HepG2 (cell line): ENCODE data around the gene SLC13A5. TPM values are rescaled to one million over a fixed set of nuclear protein-coding genes. Genes with fewer than 3 reads are reported as not detected.

Source experiments
- ATF7 ChIP-seq, 2 experiments: fragments of 450-650 bp in 1 of 2; sonication (generic) in 1 of 2; formaldehyde crosslinking in 1 of 2; IDR thresholded peaks; 2 replicates each; pipeline versions ENCODE4 v1.4.0 to v1.6.1; 2016 to 2020; ENCODE audit warnings: antibody characterized with exemption in 1 of 2, mild to moderate bottlenecking in 1 of 2, missing genetic modification reagents in 1 of 2
- GATA4 ChIP-seq: sonication (generic); IDR thresholded peaks from 2 replicates; pipeline ENCODE4 v1.6.1; 2016; ENCODE audit warnings: antibody characterized with exemption, low read depth, borderline replicate concordance
- GATAD1 ChIP-seq: IDR thresholded peaks from 2 replicates; pipeline ENCODE4 v1.6.1; 2016; ENCODE audit warnings: missing genetic modification reagents, missing compliant biosample characterization
- GTF2F1 ChIP-seq: fragments of 150-350 bp; IDR thresholded peaks from 2 replicates; pipeline ENCODE4 v1.6.1; 2014; ENCODE audit warnings: low read length
- HDAC2 ChIP-seq: sonication (generic); formaldehyde crosslinking; IDR thresholded peaks from 2 replicates; pipeline ENCODE4 v1.4.0; 2020; ENCODE audit warnings: missing genetic modification reagents
- REL ChIP-seq: sonication (generic); formaldehyde crosslinking; conservative IDR thresholded peaks from 2 replicates; pipeline ENCODE4 v1.8.0; 2022; ENCODE audit warnings: mild to moderate bottlenecking, missing genetic modification reagents, moderate library complexity
- SIX1 ChIP-seq: sonication (generic); formaldehyde crosslinking; IDR thresholded peaks from 2 replicates; pipeline ENCODE4 v1.4.0; 2020; ENCODE audit warnings: missing genetic modification reagents, borderline replicate concordance
- SKIL ChIP-seq: sonication (generic); formaldehyde crosslinking; IDR thresholded peaks from 2 replicates; pipeline ENCODE4 v1.8.0; 2022; ENCODE audit warnings: missing genetic modification reagents, mild to moderate bottlenecking, moderate library complexity, borderline replicate concordance
- TP53 ChIP-seq: sonication (generic); formaldehyde crosslinking; conservative IDR thresholded peaks from 2 replicates; pipeline ENCODE4 v1.4.0; 2020; ENCODE audit warnings: missing genetic modification reagents
- ZBTB26 ChIP-seq: IDR thresholded peaks from 2 replicates; pipeline ENCODE4 v1.6.1; 2016; ENCODE audit warnings: missing compliant biosample characterization, missing genetic modification reagents, borderline replicate concordance
- ZEB1 ChIP-seq: IDR thresholded peaks from 2 replicates; pipeline ENCODE4 v1.6.1; 2012; ENCODE audit warnings: mild to moderate bottlenecking, low read depth, inconsistent platforms; ENCODE audit not compliant: insufficient replicate concordance
- ZNF33B ChIP-seq: sonication (generic); formaldehyde crosslinking; IDR thresholded peaks from 2 replicates; pipeline ENCODE4 v1.5.1; 2020; ENCODE audit warnings: mild to moderate bottlenecking, missing genetic modification reagents
- ZNF704 ChIP-seq: sonication (generic); formaldehyde crosslinking; IDR thresholded peaks from 2 replicates; pipeline ENCODE4 v1.8.1; 2023; ENCODE audit warnings: mild to moderate bottlenecking, inconsistent platforms, moderate library complexity, missing genetic modification reagents, borderline replicate concordance
- ZNF839 ChIP-seq: sonication (generic); formaldehyde crosslinking; IDR thresholded peaks from 2 replicates; pipeline ENCODE4 v1.4.0; 2020; ENCODE audit warnings: missing genetic modification reagents, mild to moderate bottlenecking, borderline replicate concordance
- polyA plus RNA-seq, 8 experiments: library from polyadenylated mRNA; depleted of rRNA in 3 of 8; stranded (reverse) in 7 of 8; unstranded in 1 of 8; fragments of >200 nt; fragmentation: Illumina TruSeq in 4 of 8; extraction: Trizol in 4 of 8; gene quantifications; 2 replicates each; pipeline versions ENCODE4 v1.2.1 to v1.2.3, GENCODE V29; 2011 to 2016; ENCODE audit warnings: low read depth in 4 of 8, missing spikeins in 1 of 8, mixed read lengths in 1 of 8; ENCODE audit not compliant: insufficient read depth in 1 of 8
- total RNA-seq, 5 experiments: library from RNA; depleted of rRNA; stranded (reverse); fragments of >200 nt; fragmentation: Illumina TruSeq; extraction: Trizol; gene quantifications; 2 replicates each; pipeline ENCODE4 v1.2.3, GENCODE V29; 2016; ENCODE audit warnings: low read depth in 1 of 5
- TF ChIP-seq, protein P1 (sequence below), 2 experiments: sonication (generic) in 1 of 2; formaldehyde crosslinking in 1 of 2; IDR thresholded peaks; 2 replicates each; pipeline versions ENCODE4 v1.4.0 to v1.6.1; 2016 to 2020; ENCODE audit warnings: borderline replicate concordance in 1 of 2, low read depth in 1 of 2, mild to moderate bottlenecking in 1 of 2, missing genetic modification reagents in 1 of 2
- TF ChIP-seq, protein P2 (sequence below): sonication (generic); formaldehyde crosslinking; IDR thresholded peaks from 2 replicates; pipeline ENCODE4 v1.8.0; 2023; ENCODE audit warnings: mild to moderate bottlenecking, missing genetic modification reagents
- TF ChIP-seq, protein P3 (sequence below): sonication (generic); formaldehyde crosslinking; IDR thresholded peaks from 2 replicates; pipeline ENCODE4 v1.8.1; 2022; ENCODE audit warnings: mild to moderate bottlenecking, missing genetic modification reagents

SLC13A5 gene
- total and polyA plus RNA-seq, 2 of the 13 experiments (the other 11 are each of a cell fraction or from before 2014, with no cell fraction given), result 42.8 to 310 TPM

DNA sequence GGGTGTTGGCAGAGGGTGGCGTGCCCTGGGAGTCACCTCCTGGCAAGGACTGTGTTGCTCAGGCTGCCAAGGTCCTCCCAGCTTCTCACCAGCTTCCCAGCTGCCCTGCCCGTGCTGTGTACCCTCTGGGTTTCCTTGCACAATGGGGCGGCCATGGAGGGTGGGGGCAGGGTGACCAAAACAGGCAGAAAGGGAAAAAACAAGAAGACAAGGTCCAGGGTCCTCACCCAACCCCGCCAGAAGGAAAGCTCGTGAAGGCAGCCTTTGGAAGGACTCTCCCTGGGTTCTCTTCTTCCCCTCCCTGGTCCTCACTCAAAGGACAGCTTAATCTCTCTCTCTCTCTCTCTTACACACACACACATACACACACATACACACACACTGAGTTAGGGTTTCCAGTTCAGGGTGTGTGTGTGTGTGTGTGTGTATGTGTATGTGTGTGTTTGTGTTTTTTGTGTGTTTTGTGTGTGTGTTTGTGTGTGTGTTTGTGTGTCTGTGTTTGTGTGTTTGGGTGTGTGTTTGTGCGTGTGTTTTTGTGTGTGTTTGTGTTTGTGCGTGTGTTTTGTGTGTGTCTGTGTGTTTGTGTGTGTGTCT, 2.0 kb downstream of the SLC13A5 start (continued):
- 0 out of 2 replicates have a peak, but pooled peaks have one; percentile 16 for TF ChIP-seq SKIL
- TF ChIP-seq GTF2F1, result no peak
- no peak for TF ChIP-seq SIX1 (CRISPR knock-in tag)
- no peak for TF ChIP-seq ZBTB26
- TF ChIP-seq GATA4, result no peak
- TF ChIP-seq ZEB1, result no peak
- TF ChIP-seq ATF7 (IDR thresholded peaks at IDR 0.05), result peak; percentile 35; the same call in 1 of the 2 replicates
- TF ChIP-seq ATF7 (CRISPR knock-in tag; IDR thresholded peaks at IDR 0.05), result no peak
- TF ChIP-seq HDAC2 (CRISPR knock-in tag), result peak; percentile 64; the same call in 1 of the 2 replicates
- TF ChIP-seq, protein P1, sequence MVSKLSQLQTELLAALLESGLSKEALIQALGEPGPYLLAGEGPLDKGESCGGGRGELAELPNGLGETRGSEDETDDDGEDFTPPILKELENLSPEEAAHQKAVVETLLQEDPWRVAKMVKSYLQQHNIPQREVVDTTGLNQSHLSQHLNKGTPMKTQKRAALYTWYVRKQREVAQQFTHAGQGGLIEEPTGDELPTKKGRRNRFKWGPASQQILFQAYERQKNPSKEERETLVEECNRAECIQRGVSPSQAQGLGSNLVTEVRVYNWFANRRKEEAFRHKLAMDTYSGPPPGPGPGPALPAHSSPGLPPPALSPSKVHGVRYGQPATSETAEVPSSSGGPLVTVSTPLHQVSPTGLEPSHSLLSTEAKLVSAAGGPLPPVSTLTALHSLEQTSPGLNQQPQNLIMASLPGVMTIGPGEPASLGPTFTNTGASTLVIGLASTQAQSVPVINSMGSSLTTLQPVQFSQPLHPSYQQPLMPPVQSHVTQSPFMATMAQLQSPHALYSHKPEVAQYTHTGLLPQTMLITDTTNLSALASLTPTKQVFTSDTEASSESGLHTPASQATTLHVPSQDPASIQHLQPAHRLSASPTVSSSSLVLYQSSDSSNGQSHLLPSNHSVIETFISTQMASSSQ (IDR thresholded peaks at IDR 0.05; ENCODE audit: low read depth), result no peak
- TF ChIP-seq, protein P1 (CRISPR knock-in tag; IDR thresholded peaks at IDR 0.05; ENCODE audit: borderline replicate concordance), result no peak; the same call in 1 of the 2 replicates
- TF ChIP-seq REL, result no peak
- no peak for TF ChIP-seq ZNF839 (CRISPR knock-in tag)
- no peak; the same call in 1 of the 2 replicates for TF ChIP-seq GATAD1 (CRISPR knock-in tag)
- TF ChIP-seq ZNF33B, result no peak
- no peak; the same call in 1 of the 2 replicates for TF ChIP-seq TP53 (CRISPR knock-in tag)
- TF ChIP-seq ZNF704, result no peak
- TF ChIP-seq, protein P2, sequence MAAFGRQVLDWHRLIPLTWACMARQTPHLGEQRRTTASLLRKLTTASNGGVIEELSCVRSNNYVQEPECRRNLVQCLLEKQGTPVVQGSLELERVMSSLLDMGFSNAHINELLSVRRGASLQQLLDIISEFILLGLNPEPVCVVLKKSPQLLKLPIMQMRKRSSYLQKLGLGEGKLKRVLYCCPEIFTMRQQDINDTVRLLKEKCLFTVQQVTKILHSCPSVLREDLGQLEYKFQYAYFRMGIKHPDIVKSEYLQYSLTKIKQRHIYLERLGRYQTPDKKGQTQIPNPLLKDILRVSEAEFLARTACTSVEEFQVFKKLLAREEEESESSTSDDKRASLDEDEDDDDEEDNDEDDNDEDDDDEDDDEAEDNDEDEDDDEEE (CRISPR knock-in tag), result no peak
- TF ChIP-seq, protein P3, sequence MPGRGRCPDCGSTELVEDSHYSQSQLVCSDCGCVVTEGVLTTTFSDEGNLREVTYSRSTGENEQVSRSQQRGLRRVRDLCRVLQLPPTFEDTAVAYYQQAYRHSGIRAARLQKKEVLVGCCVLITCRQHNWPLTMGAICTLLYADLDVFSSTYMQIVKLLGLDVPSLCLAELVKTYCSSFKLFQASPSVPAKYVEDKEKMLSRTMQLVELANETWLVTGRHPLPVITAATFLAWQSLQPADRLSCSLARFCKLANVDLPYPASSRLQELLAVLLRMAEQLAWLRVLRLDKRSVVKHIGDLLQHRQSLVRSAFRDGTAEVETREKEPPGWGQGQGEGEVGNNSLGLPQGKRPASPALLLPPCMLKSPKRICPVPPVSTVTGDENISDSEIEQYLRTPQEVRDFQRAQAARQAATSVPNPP (CRISPR knock-in tag), result no peak
